ENCODE results near the gene PITPNM3. TPM values are rescaled to one million over a fixed set of nuclear protein-coding genes. Genes with fewer than 3 reads are reported as not detected.
A peak's percentile ranks its signal among the peaks of the same experiment; 100 is the strongest.
"Not testable (repeated sequence)": the region's sequence is repeated elsewhere in the genome, so short reads cannot be mapped to it uniquely, and the experiment has no call there.

The PITPNM3 gene
- total and polyA plus RNA-seq, 4 experiments from 2014 or later: 0.05 to 0.50 (median 0.29) TPM; not detected in 1

DNA sequence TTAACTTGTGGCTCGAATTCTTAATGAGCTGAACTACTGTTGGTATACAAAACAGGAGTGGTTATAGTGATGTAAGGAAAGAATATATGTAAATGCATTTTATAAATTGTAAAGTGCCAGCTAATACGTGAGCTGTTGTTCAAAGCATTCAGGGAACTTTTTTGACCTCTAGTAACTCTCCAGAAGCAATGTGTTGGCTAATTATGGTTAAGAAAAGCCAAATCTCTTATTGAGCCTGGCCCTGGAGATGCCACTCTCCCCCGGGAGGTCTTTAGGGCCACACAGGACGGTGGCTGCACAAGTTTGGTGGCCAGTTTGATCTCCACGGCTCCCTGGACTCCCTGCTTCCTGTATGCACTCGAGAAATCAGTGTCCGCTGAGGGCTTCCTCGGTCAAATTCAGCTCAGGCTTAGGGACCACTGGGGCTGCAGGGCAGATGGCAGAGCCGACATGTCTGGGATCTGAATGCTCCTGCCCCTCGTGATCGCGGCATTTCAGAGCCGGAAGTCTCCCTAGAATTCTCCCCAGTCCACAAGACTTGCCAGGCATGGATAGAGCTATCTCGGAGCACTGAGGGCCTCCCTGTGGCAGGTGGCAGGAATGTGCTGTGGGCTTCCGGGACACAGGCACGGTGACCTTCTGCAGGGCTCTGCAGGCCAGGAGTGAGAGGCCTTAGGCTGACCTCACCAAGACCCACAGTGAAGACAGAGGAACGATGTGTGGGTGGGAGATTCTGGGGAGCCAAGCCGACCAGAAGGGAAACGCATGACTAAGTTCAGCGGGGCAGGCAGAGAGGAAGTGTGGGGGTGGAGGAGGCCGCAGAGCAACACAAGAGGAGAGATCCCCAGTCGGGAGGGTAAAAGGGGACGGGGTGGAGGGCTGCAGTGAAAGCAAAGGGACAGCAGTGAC lies 18.6 kb upstream of the PITPNM3 start:
- DNase-seq: no peak
- no peaks in the 10 kb centered on the region for H3K27me3 Mint-ChIP-seq
- H3K4me3 Mint-ChIP-seq: peak overlapping the region in 5 of 8 donors; percentile 15 to 52 (median 34)
- Histone ChIP-seq H3K4me1 (ENCODE audit: insufficient read depth, low read length) (peaks cover 13% of the 10 kb centered on the region), H3K27me3 (ENCODE audit: insufficient read depth, low read length) (no peaks in the 10 kb centered on the region), H3K27ac (ENCODE audit: low read depth, low read length) (no peak overlapping the region), H3K9me3 (ENCODE audit: control insufficient read depth in 1 of 2, low read length in 2 of 2) (no peaks in the 10 kb centered on the region), H3K4me3 (ENCODE audit: low read length in 2 of 2) (no peak overlapping the region), H3K36me3 (ENCODE audit: insufficient read depth, low read length) (peaks cover 6% of the 10 kb centered on the region)
- peaks cover 17 to 21% of the 10 kb centered on the region in 2 donors for H3K36me3 Mint-ChIP-seq
- ChIA-PET POLR2A (ENCODE audit: partially characterized antibody) (no interaction called here), CTCF (ENCODE audit: partially characterized antibody) (no interaction called here)
- H3K9me3 Mint-ChIP-seq: peaks cover 0 to 2% (median 0%) of the 10 kb centered on the region in 8 donors
- H3K4me1 Mint-ChIP-seq: peaks cover 9 to 28% (median 16%) of the 10 kb centered on the region in 4 donors
- intact Hi-C loops (cut with micrococcal nuclease): no loop called here
- peak overlapping the region in 6 of 7 donors; percentile 11 to 81 (median 30) for H3K27ac Mint-ChIP-seq

- Mint-ChIP-seq H3K27me3 (no peaks in the 10 kb centered on the region), H3K4me3 (no peak overlapping the region), H3K36me3 (peaks cover 15 to 17% of the 10 kb centered on the region in 2 donors), H3K9me3 (peaks cover 0 to 2% (median 0%) of the 10 kb centered on the region in 8 donors), H3K27ac (peak overlapping the region in 2 of 7 donors; percentile 11 to 31), H3K4me1 (peaks cover 9 to 28% (median 16%) of the 10 kb centered on the region in 4 donors)
- no peak for DNase-seq
- Histone ChIP-seq H3K9me3 (ENCODE audit: control insufficient read depth in 1 of 2, low read length in 2 of 2) (no peaks in the 10 kb centered on the region), H3K27me3 (ENCODE audit: insufficient read depth, low read length) (no peaks in the 10 kb centered on the region), H3K27ac (ENCODE audit: low read depth, low read length) (no peak overlapping the region), H3K4me1 (ENCODE audit: insufficient read depth, low read length) (peaks cover 13% of the 10 kb centered on the region), H3K4me3 (ENCODE audit: low read length in 2 of 2) (no peak overlapping the region), H3K36me3 (ENCODE audit: insufficient read depth, low read length) (peaks cover 6% of the 10 kb centered on the region)
- ChIA-PET CTCF (ENCODE audit: partially characterized antibody) (no interaction called here), POLR2A (ENCODE audit: partially characterized antibody) (no interaction called here)
- intact Hi-C loops (cut with micrococcal nuclease): no loop called here
Observed at GRCh38 chr17:6573982-6574686, 17.8 kb upstream of the PITPNM3 start.

- H3K27ac Mint-ChIP-seq; DNase-seq; CTCF ChIA-PET (ENCODE audit: partially characterized antibody): not testable (repeated sequence)
Observed at GRCh38 chr17:6573495-6573894, 17.1 kb upstream of the PITPNM3 start.

GRCh38 chr17:6572972-6573370 lies 16.6 kb upstream of the PITPNM3 start:
- Mint-ChIP-seq H3K36me3 (peaks cover 7 to 11% of the 10 kb centered on the region in 2 donors), H3K9me3 (peaks cover 0 to 2% (median 0%) of the 10 kb centered on the region in 8 donors), H3K4me3 (no peak overlapping the region), H3K27me3 (no peaks in the 10 kb centered on the region), H3K27ac (no peak overlapping the region), H3K4me1 (peaks cover 9 to 28% (median 16%) of the 10 kb centered on the region in 4 donors)
- no peaks in the 10 kb centered on the region for H3K27me3 ChIP-seq (ENCODE audit: insufficient read depth, low read length)
- peaks cover 13% of the 10 kb centered on the region for H3K4me1 ChIP-seq (ENCODE audit: insufficient read depth, low read length)
- H3K36me3 ChIP-seq (ENCODE audit: insufficient read depth, low read length): peaks cover 4% of the 10 kb centered on the region
- H3K9me3 ChIP-seq (ENCODE audit: control insufficient read depth in 1 of 2, low read length in 2 of 2): no peaks in the 10 kb centered on the region
- no peak for DNase-seq
- ChIA-PET CTCF (ENCODE audit: partially characterized antibody) (no interaction called here), POLR2A (ENCODE audit: partially characterized antibody) (no interaction called here)
- intact Hi-C loops (cut with micrococcal nuclease): no loop called here
- no peak overlapping the region for H3K4me3 ChIP-seq (ENCODE audit: low read length in 2 of 2)
- no peak overlapping the region for H3K27ac ChIP-seq (ENCODE audit: low read depth, low read length)

More at GRCh38 chr17:6573495-6573894, 17.1 kb upstream of the PITPNM3 start:
- H3K4me3 ChIP-seq (ENCODE audit: low read length in 2 of 2); H3K4me3 Mint-ChIP-seq; H3K27ac ChIP-seq (ENCODE audit: low read depth, low read length); H3K36me3 ChIP-seq (ENCODE audit: insufficient read depth, low read length); H3K9me3 ChIP-seq (ENCODE audit: control insufficient read depth in 1 of 2, low read length in 2 of 2); POLR2A ChIA-PET (ENCODE audit: partially characterized antibody); H3K9me3 Mint-ChIP-seq; H3K27me3 ChIP-seq (ENCODE audit: insufficient read depth, low read length); H3K27me3 Mint-ChIP-seq; intact Hi-C loops (cut with micrococcal nuclease): not testable (repeated sequence)
- peaks cover 9 to 28% (median 16%) of the 10 kb centered on the region in 4 donors for H3K4me1 Mint-ChIP-seq
- peaks cover 9 to 14% of the 10 kb centered on the region in 2 donors for H3K36me3 Mint-ChIP-seq
- H3K4me1 ChIP-seq (ENCODE audit: insufficient read depth, low read length): peaks cover 13% of the 10 kb centered on the region

DNA sequence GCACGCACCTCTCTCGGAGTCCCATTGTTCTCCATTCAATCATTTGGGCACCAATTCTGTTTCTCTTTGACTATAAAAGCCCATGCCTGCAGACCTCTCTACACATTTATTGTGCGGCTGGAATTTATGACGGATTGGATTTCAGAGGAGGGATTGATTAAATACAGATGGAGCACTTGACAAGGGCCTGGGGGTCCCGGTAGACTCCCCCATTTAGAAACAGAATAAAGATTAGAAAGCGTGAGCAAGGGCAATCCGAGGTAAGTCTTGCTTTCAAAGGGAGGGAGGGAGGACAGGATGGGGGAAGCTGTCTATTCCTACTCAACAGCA lies 15.1 kb upstream of the PITPNM3 start:
- no peak overlapping the region for H3K27ac ChIP-seq (ENCODE audit: low read depth, low read length)
- peaks cover 0 to 4% of the 10 kb centered on the region in 2 donors for H3K36me3 Mint-ChIP-seq
- no peak overlapping the region for H3K27ac Mint-ChIP-seq
- H3K27me3 ChIP-seq (ENCODE audit: insufficient read depth, low read length): no peaks in the 10 kb centered on the region
- DNase-seq: no peak
- no peak overlapping the region for H3K4me3 ChIP-seq (ENCODE audit: low read length in 2 of 2)
- no peaks in the 10 kb centered on the region for H3K36me3 ChIP-seq (ENCODE audit: insufficient read depth, low read length)
- peaks cover 0 to 2% (median 0%) of the 10 kb centered on the region in 8 donors for H3K9me3 Mint-ChIP-seq
- CTCF ChIA-PET (ENCODE audit: partially characterized antibody): no interaction called here
- H3K27me3 Mint-ChIP-seq: no peaks in the 10 kb centered on the region
- H3K4me1 ChIP-seq (ENCODE audit: insufficient read depth, low read length): peaks cover 13% of the 10 kb centered on the region
- POLR2A ChIA-PET (ENCODE audit: partially characterized antibody): no interaction called here
- no peak overlapping the region for H3K4me3 Mint-ChIP-seq
- intact Hi-C loops (cut with micrococcal nuclease): no loop called here
- peaks cover 9 to 23% (median 14%) of the 10 kb centered on the region in 4 donors for H3K4me1 Mint-ChIP-seq
- H3K9me3 ChIP-seq (ENCODE audit: control insufficient read depth in 1 of 2, low read length in 2 of 2): no peaks in the 10 kb centered on the region

GRCh38 chr17:6570731-6571451 lies 14.5 kb upstream of the PITPNM3 start:
- Histone ChIP-seq H3K9me3 (ENCODE audit: control insufficient read depth in 1 of 2, low read length in 2 of 2) (no peaks in the 10 kb centered on the region), H3K36me3 (ENCODE audit: insufficient read depth, low read length) (no peaks in the 10 kb centered on the region), H3K4me1 (ENCODE audit: insufficient read depth, low read length) (peaks cover 12% of the 10 kb centered on the region), H3K27ac (ENCODE audit: low read depth, low read length) (no peak overlapping the region), H3K27me3 (ENCODE audit: insufficient read depth, low read length) (no peaks in the 10 kb centered on the region), H3K4me3 (ENCODE audit: low read length in 2 of 2) (no peak overlapping the region)
- intact Hi-C loops (cut with micrococcal nuclease): no loop called here
- CTCF ChIA-PET (ENCODE audit: partially characterized antibody): no interaction called here
- DNase-seq: no peak
- H3K4me3 Mint-ChIP-seq: no peak overlapping the region
- POLR2A ChIA-PET (ENCODE audit: partially characterized antibody): no interaction called here
- peaks cover 0 to 3% of the 10 kb centered on the region in 2 donors for H3K27me3 Mint-ChIP-seq
- peaks cover 0 to 4% of the 10 kb centered on the region in 2 donors for H3K36me3 Mint-ChIP-seq
- H3K4me1 Mint-ChIP-seq: peaks cover 8 to 20% (median 11%) of the 10 kb centered on the region in 4 donors
- peaks cover 0 to 2% (median 0%) of the 10 kb centered on the region in 8 donors for H3K9me3 Mint-ChIP-seq
- H3K27ac Mint-ChIP-seq: no peak overlapping the region
